GM12878 (cell line): ENCODE data around the gene ANKRD44. TPM values are rescaled to one million over a fixed set of nuclear protein-coding genes. Genes with fewer than 3 reads are reported as not detected.

Experiments used
- CBX3 ChIP-seq: fragments of 200-600 bp; sonication (generic); IDR thresholded peaks from 2 replicates; pipeline ENCODE4 v1.6.1; 2016; ENCODE audit warnings: low read depth, borderline replicate concordance
- CTCF ChIP-seq, 3 experiments: IDR thresholded peaks in 2 of 3; conservative IDR thresholded peaks in 1 of 3; 2 replicates each; pipeline ENCODE4 v1.5.1; 2011; ENCODE audit warnings: low read depth in 3 of 3, low read length in 3 of 3, mild to moderate bottlenecking in 3 of 3, control low read depth in 2 of 3, moderate library complexity in 2 of 3, inconsistent platforms in 1 of 3, mixed read lengths in 1 of 3; ENCODE audit not compliant: control insufficient read depth in 2 of 3, insufficient read depth in 1 of 3; ENCODE audit errors: extremely low read depth in 1 of 3
- EZH2 ChIP-seq: IDR thresholded peaks from 2 replicates; pipeline ENCODE4 v1.6.1; 2012; ENCODE audit warnings: low read depth, mild to moderate bottlenecking, control low read depth, inconsistent platforms, low read length, borderline replicate concordance; ENCODE audit not compliant: control insufficient read depth
- IRF3 ChIP-seq: fragments of 450-650 bp; IDR thresholded peaks from 2 replicates; pipeline ENCODE4 v1.6.1; 2014; ENCODE audit warnings: mild to moderate bottlenecking
- NR2F1 ChIP-seq: fragments of 450-650 bp; conservative IDR thresholded peaks from 2 replicates; pipeline ENCODE4 v1.6.1; 2017; ENCODE audit warnings: mild to moderate bottlenecking
- PAX5 ChIP-seq: IDR thresholded peaks from 2 replicates; pipeline ENCODE4 v1.6.1; 2011; ENCODE audit warnings: low read depth, low read length, borderline replicate concordance
- POU2F2 ChIP-seq: IDR thresholded peaks from 3 replicates; pipeline ENCODE4 v1.6.1; 2011; ENCODE audit warnings: low read depth, mild to moderate bottlenecking, low read length, borderline replicate concordance
- REST ChIP-seq: IDR thresholded peaks from 2 replicates; pipeline ENCODE4 v1.6.1; 2012; ENCODE audit warnings: mild to moderate bottlenecking, low read depth, low read length
- SMAD5 ChIP-seq: IDR thresholded peaks from 2 replicates; pipeline ENCODE4 v1.6.1; 2016; ENCODE audit warnings: antibody characterized with exemption, low read depth
- TCF3 ChIP-seq: IDR thresholded peaks from 2 replicates; pipeline ENCODE4 v1.6.1; 2012; ENCODE audit warnings: low read depth, mild to moderate bottlenecking, low read length, borderline replicate concordance; ENCODE audit not compliant: insufficient read depth
- ZNF274 ChIP-seq: IDR thresholded peaks from one replicate; pipeline ENCODE4 v1.8.0; 2011; ENCODE audit not compliant: insufficient read length, insufficient read depth
- polyA plus RNA-seq, 11 experiments: library from polyadenylated mRNA; depleted of rRNA in 4 of 11; unstranded in 6 of 11; stranded (reverse) in 5 of 11; fragments of >200 nt; fragmentation: Nextera tagmentation in 4 of 11; fragmentation: Illumina TruSeq in 1 of 11; extraction: Ambion mirVana in 4 of 11; extraction: Trizol in 1 of 11; gene quantifications; 1 replicate in 1 of 11; 2 replicates in 10 of 11; pipeline versions ENCODE4 v1.2.1 to v1.2.3, GENCODE V29; 2011 to 2016; ENCODE audit warnings: inconsistent platforms in 2 of 11, missing spikeins in 2 of 11, low read depth in 1 of 11
- total RNA-seq, 4 experiments: library from RNA; depleted of rRNA in 3 of 4; stranded (reverse); fragments of >200 nt in 3 of 4; fragmentation: Illumina TruSeq in 1 of 4; extraction: Trizol in 1 of 4; gene quantifications; 2 replicates each; pipeline versions ENCODE4 v1.2.1 to v1.2.3, GENCODE V29; 2013 to 2021
- TF ChIP-seq, protein P1 (sequence below): fragments of 450-650 bp; IDR thresholded peaks from 2 replicates; pipeline ENCODE4 v1.6.1; 2018; ENCODE audit warnings: mild to moderate bottlenecking, low read depth, moderate library complexity; ENCODE audit not compliant: partially characterized antibody
- TF ChIP-seq, protein P2 (sequence below): IDR thresholded peaks from 2 replicates; pipeline ENCODE4 v1.6.1; 2012; ENCODE audit warnings: low read depth, low read length, improper control_type of control experiment

The ANKRD44 gene
- total and polyA plus RNA-seq, 10 of the 15 experiments (the other 5 are each of a cell fraction or from before 2014, with no cell fraction given), result 19.1 to 99.1 (median 59.6) TPM

GRCh38 chr2:197209246-197209645 is 101.3 kb downstream of the ANKRD44 start (continued):
- TF ChIP-seq, protein P1, sequence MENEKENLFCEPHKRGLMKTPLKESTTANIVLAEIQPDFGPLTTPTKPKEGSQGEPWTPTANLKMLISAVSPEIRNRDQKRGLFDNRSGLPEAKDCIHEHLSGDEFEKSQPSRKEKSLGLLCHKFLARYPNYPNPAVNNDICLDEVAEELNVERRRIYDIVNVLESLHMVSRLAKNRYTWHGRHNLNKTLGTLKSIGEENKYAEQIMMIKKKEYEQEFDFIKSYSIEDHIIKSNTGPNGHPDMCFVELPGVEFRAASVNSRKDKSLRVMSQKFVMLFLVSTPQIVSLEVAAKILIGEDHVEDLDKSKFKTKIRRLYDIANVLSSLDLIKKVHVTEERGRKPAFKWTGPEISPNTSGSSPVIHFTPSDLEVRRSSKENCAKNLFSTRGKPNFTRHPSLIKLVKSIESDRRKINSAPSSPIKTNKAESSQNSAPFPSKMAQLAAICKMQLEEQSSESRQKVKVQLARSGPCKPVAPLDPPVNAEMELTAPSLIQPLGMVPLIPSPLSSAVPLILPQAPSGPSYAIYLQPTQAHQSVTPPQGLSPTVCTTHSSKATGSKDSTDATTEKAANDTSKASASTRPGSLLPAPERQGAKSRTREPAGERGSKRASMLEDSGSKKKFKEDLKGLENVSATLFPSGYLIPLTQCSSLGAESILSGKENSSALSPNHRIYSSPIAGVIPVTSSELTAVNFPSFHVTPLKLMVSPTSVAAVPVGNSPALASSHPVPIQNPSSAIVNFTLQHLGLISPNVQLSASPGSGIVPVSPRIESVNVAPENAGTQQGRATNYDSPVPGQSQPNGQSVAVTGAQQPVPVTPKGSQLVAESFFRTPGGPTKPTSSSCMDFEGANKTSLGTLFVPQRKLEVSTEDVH, result no peak
- no peak for TF ChIP-seq CTCF (IDR thresholded peaks at IDR 0.05 in 2 of 3, conservative IDR thresholded peaks at IDR 0.05 in 1 of 3; ENCODE audit: control insufficient read depth in 2 of 3, extremely low read depth in 1 of 3, insufficient read depth in 1 of 3, low read depth in 3 of 3, low read length in 3 of 3)
- no peak for TF ChIP-seq ZNF274
- TF ChIP-seq NR2F1, result no peak
- no peak for TF ChIP-seq PAX5
- no peak for TF ChIP-seq TCF3
- TF ChIP-seq IRF3, result no peak
- TF ChIP-seq POU2F2, result no peak
- TF ChIP-seq SMAD5, result no peak
- TF ChIP-seq, protein P2, sequence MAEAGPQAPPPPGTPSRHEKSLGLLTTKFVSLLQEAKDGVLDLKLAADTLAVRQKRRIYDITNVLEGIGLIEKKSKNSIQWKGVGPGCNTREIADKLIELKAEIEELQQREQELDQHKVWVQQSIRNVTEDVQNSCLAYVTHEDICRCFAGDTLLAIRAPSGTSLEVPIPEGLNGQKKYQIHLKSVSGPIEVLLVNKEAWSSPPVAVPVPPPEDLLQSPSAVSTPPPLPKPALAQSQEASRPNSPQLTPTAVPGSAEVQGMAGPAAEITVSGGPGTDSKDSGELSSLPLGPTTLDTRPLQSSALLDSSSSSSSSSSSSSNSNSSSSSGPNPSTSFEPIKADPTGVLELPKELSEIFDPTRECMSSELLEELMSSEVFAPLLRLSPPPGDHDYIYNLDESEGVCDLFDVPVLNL, result no peak
- no peak for TF ChIP-seq EZH2
- TF ChIP-seq REST, result no peak
- no peak for TF ChIP-seq CBX3
